Left colon (tissue), 2 donors: ENCODE results near the gene HIPK3. TPM values are rescaled to one million over a fixed set of nuclear protein-coding genes. Genes with fewer than 3 reads are reported as not detected.

Experiments
- total RNA-seq, 2 donors: library from RNA; stranded (reverse); fragmentation: NEBNext Ultra II Directional; extraction: Animal tissue kit (Norgen Biotek cat#: 25700); gene quantifications; one replicate each; pipeline ENCODE4 v1.2.1, GENCODE V29; 2021
- donor health status: DM: no; HTN: no; CAD: no.
- donor health status: DM: yes; HTN: yes; CAD: no.

Gene HIPK3
- total RNA-seq, 2 donors from 2014 or later = 59.9 to 85.4 TPM

Other genes starting within 250 kb of the HIPK3 start
- 1 to 10 TPM; 8.3 to 8.6 TPM for gene DEPDC7, start 241.5 kb upstream of the HIPK3 start, total RNA-seq
- gene TCP11L1, start 217.8 kb upstream of the HIPK3 start, total RNA-seq = 10 to 100 TPM; 30.7 to 32.9 TPM
- 10 to 100 TPM; 15.2 to 21.3 TPM for gene CSTF3, start 95.9 kb upstream of the HIPK3 start, total RNA-seq
- under 1 TPM in 1 of 2 donors, not detected in 1; 0.39 TPM for gene KIAA1549L, start 118.7 kb downstream of the HIPK3 start, total RNA-seq